Ureter (tissue), 1 donor: Measurements from ENCODE around the gene KRT4. TPM values are rescaled to one million over a fixed set of nuclear protein-coding genes. Genes with fewer than 3 reads are reported as not detected.

Experiments
- DNase-seq: peaks from one replicate; pipeline ENCODE4 v3.0.0-alpha.2; 2020; ENCODE audit warnings: low spot score
- total RNA-seq: library from RNA; stranded (reverse); gene quantifications from one replicate; pipeline ENCODE4 v1.2.4, GENCODE V29; 2023
- donor health status: DM: yes; HTN: yes; CAD: no.

KRT4 gene
- total RNA-seq, 1 donor from 2014 or later: 0.81 TPM

GRCh38 chr12:52792185-52793029, 21.5 kb downstream of the KRT4 start:
- DNase-seq: no peak

DNA sequence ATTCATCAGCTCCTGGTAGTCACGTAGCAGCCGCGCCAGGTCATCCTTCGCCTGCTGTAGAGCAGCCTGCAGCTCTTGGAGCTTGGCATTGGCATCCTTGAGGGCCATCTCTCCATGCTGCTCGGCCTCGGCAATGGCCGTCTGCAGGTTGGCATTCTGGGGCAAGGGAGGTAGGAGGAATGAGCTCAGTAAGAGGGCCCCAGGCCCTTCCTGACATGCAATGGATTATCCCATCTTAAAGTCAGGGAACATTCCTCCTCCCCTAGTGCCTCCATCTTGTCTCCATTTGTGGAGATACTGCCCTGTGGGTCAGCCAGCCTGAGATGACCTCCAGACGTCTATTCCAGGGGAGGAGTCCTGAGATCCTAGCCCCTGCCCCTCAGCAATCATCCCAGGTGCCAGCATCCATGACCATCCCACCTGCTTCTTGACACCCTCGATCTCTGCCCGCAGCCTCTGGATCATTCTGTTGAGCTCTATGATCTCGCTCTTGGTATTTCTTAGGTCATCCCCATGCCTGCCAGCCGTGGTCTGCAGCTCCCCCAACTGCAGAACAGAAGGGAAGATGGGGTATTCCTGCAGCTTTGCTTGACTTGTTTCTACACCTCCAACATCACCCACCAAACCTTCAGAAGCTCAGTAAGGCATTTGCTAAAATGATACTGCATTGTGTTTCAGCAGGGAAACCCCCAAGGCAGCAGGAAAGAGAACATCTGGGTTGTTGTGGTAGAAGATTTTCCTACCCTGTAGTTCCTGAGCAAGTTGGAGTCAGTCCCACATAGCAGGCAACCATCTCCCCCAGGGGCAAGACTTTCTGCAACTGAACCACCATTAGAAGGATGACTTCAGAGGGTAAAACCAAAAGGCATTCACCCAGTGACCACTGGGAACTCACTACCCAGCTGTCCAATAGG, 22.4 kb downstream of the KRT4 start:
- no peak for DNase-seq

- no peak for DNase-seq
Observed at GRCh38 chr12:52790427-52791270, 23.3 kb downstream of the KRT4 start.

DNA sequence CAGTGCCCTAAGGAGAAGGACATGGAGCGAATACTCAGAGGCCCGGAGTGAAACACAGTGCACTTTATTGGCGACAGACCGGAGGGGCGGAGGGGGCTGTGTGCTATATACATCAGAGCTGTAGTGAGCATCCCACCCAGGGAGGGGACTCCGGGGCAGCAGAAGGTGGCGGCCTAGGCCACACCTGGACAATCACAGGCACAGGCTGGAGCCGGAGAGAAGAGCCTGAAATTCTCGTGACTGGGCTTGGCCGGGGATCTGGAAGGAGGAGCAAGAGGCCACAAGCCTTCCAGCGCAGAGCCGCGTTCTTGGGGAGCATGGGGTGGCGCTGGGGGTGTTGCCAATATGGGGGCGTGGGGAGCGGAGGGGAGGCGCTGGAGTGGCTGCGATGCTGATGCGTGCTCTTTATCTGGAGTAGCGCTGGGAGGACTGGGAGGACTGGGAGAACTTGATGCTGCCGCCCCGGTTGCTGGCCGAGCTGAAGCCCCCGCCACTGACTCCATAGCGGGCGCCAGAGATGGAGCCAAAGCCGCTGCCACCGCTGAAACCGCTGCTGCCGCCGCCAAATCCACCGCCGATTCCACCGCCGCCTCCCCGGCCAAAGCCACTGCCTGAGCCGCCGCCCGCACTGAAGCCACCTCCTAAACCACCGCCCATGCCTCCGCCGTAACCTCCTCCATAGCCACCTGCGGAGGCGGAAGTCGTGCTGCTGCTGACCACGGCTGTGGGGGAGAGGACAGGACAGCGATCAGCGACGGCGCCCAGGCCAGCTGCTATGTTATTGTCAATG, 24.1 kb downstream of the KRT4 start:
- DNase-seq: peak; percentile 46

DNA sequence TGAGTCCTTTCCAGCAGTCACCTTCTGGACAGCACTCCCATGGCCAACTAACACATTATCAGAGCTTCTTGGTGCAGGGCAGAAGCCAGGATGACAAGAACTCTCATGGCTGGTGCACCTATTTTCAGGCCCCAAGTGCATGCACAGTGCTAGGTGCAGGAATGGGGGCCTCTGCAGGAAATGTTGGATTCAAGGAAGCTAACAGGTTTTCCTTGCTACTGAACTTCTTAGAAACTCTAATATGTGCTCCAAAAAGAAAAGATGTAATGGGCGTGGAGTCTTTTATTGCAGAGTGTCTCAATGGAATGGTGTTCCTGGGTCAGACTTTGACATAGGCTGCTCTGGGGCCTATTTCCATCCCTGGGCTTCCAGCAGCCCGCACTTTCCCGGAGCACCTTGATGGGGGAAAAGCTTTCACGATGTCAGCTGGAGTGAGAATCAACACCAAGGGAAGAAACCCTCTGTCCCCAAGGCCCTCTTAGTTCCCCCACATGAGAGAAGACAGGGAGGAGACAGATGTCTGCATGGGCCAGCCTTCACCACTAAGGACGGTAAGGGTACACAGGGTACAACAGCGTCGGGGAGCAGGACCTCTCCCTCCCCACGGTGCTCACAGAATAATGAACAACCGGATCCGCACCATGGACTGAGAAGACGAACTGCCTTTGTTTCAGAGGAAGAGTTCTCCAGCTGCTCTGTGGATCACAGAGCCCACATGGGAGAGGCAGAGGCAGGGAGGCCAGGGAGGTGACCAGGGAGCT, 24.9 kb downstream of the KRT4 start:
- DNase-seq: no peak

- no peak for DNase-seq
Observed at GRCh38 chr12:52788192-52788875, 25.6 kb downstream of the KRT4 start.

GRCh38 chr12:52787324-52788191, 26.4 kb downstream of the KRT4 start:
- DNase-seq: no peak

DNA sequence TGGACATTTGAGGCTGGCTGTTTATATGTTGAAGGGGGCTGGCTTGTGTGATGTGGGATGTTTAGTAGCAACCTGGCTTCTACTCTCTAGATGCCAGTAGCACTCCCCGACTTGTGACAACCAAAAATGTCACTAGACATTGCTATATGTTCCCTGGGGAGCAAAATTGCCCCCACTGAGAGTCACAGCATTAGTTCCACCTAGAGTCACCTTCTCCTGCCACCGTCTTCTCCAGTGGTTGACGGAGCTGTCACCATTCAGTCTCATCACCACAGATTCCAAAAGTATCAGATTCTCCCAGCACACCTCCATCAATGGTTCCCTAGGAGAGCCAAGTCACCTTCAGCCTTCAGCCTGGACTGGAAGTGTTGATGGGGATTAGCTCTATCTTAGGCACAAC, 29.0 kb downstream of the KRT4 start:
- no peak for DNase-seq

- no peak for DNase-seq
Observed at GRCh38 chr12:52783563-52784316, 30.2 kb downstream of the KRT4 start.

DNA sequence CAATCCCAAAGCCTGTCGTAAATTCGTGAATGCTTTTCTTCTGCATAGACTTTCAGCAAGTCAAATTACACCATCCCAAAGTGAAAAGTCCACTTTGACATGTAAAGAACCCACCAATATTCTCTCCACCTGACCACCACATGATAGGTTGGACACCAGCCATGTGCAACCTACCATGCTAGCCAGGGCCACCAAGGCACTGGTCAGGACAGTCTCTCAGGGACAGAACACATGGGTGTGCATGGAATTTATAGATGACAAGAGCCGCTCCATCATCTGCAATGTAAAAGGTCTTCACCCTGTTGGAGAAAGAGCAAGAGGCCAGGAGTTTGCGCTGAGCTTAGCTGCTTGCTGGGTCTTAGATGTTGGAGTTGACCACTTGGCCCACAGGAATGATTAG, 31.4 kb downstream of the KRT4 start:
- DNase-seq: no peak

- no peak for DNase-seq
Observed at GRCh38 chr12:52781399-52782082, 32.4 kb downstream of the KRT4 start.

- no peak for DNase-seq
Observed at GRCh38 chr12:52779914-52780313, 34.0 kb downstream of the KRT4 start.

GRCh38 chr12:52778833-52779232, 35.1 kb downstream of the KRT4 start:
- no peak for DNase-seq

GRCh38 chr12:52777566-52777965, 36.4 kb downstream of the KRT4 start:
- DNase-seq: no peak

- no peak for DNase-seq
Observed at GRCh38 chr12:52776913-52777395, 37.0 kb downstream of the KRT4 start, which contains the start of gene KRT76. Gene KRT76 (minus strand): TSS chr12:52777345. CDS start chr12:52777291, 54 bp downstream.

DNA sequence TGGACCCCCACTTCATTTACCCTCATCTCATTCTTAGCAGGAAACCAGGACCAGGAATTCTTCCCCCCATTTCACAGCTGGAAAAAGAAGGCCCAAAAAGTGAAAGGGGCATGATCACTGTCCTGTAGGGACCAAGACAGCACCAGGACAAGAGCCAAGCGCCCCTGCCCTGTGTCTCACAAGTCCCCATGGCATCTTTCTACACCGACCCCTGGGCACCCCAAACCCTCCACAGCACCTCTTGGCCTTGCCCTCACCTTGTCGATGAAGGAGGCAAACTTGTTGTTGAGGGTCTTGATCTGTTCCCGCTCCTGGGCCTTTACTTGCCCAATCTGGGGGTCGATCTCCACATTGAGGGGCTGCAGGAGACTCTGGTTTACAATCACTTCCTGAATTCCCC, 37.5 kb downstream of the KRT4 start:
- DNase-seq: no peak

DNA sequence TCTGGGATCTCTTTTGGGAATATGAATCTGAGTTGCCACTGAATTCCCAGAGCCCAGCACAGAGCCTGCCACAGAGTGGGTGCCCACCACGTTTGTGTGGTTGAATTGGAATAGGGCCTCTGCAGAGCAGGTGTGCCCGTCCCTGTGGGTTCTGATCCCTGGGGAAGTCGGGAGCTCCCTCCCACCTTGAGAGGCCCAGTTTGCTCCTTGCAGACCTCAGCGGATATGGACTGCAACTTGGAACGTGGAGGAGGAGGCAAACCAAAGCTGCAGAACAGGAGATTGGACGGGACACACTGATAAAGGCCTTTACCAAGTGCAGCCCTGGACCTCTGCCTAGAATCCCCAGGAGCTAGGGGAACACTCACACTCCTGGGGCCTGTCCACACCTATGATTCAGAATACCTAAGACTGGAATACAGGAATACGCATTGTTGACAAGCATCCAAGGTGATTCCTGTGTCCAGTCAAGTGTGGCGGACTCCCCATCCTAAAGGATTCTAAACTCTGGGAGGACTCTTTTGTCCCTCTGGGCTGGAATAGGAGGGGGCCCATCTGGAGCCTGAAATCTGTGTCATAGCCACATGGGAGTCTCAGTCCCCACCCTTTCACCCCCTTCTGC, 39.2 kb downstream of the KRT4 start:
- DNase-seq: no peak
